Mucosa of descending colon (tissue), 3 donors: ENCODE results near the gene IMMP2L. TPM values are rescaled to one million over a fixed set of nuclear protein-coding genes. Genes with fewer than 3 reads are reported as not detected.

Source experiments
- ATAC-seq: fragments of 200-7000 bp; cut with Tn5 transposase; one replicate; pipeline ENCODE4 v1.9.1; 2020; ENCODE audit warnings: mild to moderate bottlenecking, moderate library complexity
- DNase-seq, 3 donors: peaks; one replicate each; pipeline ENCODE4 v3.0.0-alpha.2; 2020
- H3K36me3 ChIP-seq: fragments of 200-600 bp; one replicate; pipeline ENCODE4 v1.8.0; 2021; ENCODE audit warnings: low read depth, mild to moderate bottlenecking
- H3K4me1 ChIP-seq: fragments of 200-600 bp; one replicate; pipeline ENCODE4 v1.8.0; 2021; ENCODE audit warnings: low read depth, mild to moderate bottlenecking
- H3K4me3 ChIP-seq: fragments of 200-600 bp; one replicate; pipeline ENCODE4 v1.8.0; 2021; ENCODE audit warnings: mild to moderate bottlenecking
- H3K9me3 ChIP-seq: fragments of 200-600 bp; one replicate; pipeline ENCODE4 v1.8.0; 2021; ENCODE audit warnings: mild to moderate bottlenecking
- CTCF ChIP-seq: fragments of 200-600 bp; IDR thresholded peaks from one replicate; pipeline ENCODE4 v1.8.0; 2022; ENCODE audit warnings: antibody characterized with exemption, mild to moderate bottlenecking
- intact Hi-C, 2 donors: fragments of 100-400 bp; cut with DNase I in 1 of 2; cut with micrococcal nuclease in 1 of 2; formaldehyde crosslinking; loops; one replicate each; pipeline versions ENCODE4 v1.11.0 to v1.11.1; 2022; cut with DNase I, micrococcal nuclease
- total RNA-seq, 3 donors: library from RNA; stranded (reverse); fragmentation: NEBNext Ultra II Directional in 2 of 3; extraction: Animal tissue kit (Norgen Biotek cat#: 25700) in 2 of 3; gene quantifications; one replicate each; pipeline versions ENCODE4 v1.2.1 to v1.2.4, GENCODE V29; 2021 to 2023
- donor health status: DM: no; HTN: no; CAD: no; lungs with moderate emphysema.
- donor health status: DM: no; HTN: no; CAD: no.
- donor health status: DM: no; HTN: yes; CAD: no.

IMMP2L gene
- total RNA-seq, 3 donors from 2014 or later, result 12.1 to 20.7 (median 17.7) TPM

- DNase-seq (no peak), ATAC-seq (no peak)
- Histone ChIP-seq H3K9me3 (no peaks in the 10 kb centered on the region), H3K4me3 (no peak overlapping the region), H3K36me3 (no peaks in the 10 kb centered on the region), H3K4me1 (no peaks in the 10 kb centered on the region)
- TF ChIP-seq CTCF, result no peak
- intact Hi-C loops, result loop anchor here (5.0 to 10.0 kb wide), 2 partner anchors 391 to 394 kb away; partner anchors contain the start of gene LRRN3 (in 2 of the 2)
Measured at GRCh38 chr7:111485701-111486380, 76.5 kb downstream of the IMMP2L start.

- DNase-seq, result no peak
- ATAC-seq, result no peak
- H3K4me3 ChIP-seq, result no peak overlapping the region
- TF ChIP-seq CTCF, result no peak
- no peaks in the 10 kb centered on the region for H3K36me3 ChIP-seq
- no peaks in the 10 kb centered on the region for H3K9me3 ChIP-seq
- H3K4me1 ChIP-seq, result no peaks in the 10 kb centered on the region
- intact Hi-C loops, result loop anchor here in 1 of 2 donors (10.0 kb wide), 1 partner anchor 388 kb away; the partner anchor contains the start of gene LRRN3
Measured at GRCh38 chr7:111483078-111483477, 79.2 kb downstream of the IMMP2L start.

GRCh38 chr7:111477462-111478225 lies 84.6 kb downstream of the IMMP2L start:
- no peaks in the 10 kb centered on the region for H3K36me3 ChIP-seq
- TF ChIP-seq CTCF, result no peak
- H3K4me1 ChIP-seq, result no peaks in the 10 kb centered on the region
- H3K9me3 ChIP-seq, result no peaks in the 10 kb centered on the region
- no peak overlapping the region for H3K4me3 ChIP-seq
- intact Hi-C loops, result no loop called here
- DNase-seq (no peak), ATAC-seq (no peak)

- intact Hi-C loops, result no loop called here
- H3K9me3 ChIP-seq, result no peaks in the 10 kb centered on the region
- no peak overlapping the region for H3K4me3 ChIP-seq
- DNase-seq (no peak), ATAC-seq (no peak)
- H3K36me3 ChIP-seq, result no peaks in the 10 kb centered on the region
- TF ChIP-seq CTCF, result no peak
- no peaks in the 10 kb centered on the region for H3K4me1 ChIP-seq
Measured at GRCh38 chr7:111476586-111477293, 85.6 kb downstream of the IMMP2L start.

GRCh38 chr7:111475959-111476358 lies 86.3 kb downstream of the IMMP2L start:
- no peak overlapping the region for H3K4me3 ChIP-seq
- no peak for DNase-seq
- ATAC-seq, result no peak
- intact Hi-C loops, result no loop called here
- no peaks in the 10 kb centered on the region for H3K9me3 ChIP-seq
- H3K36me3 ChIP-seq, result no peaks in the 10 kb centered on the region
- no peaks in the 10 kb centered on the region for H3K4me1 ChIP-seq
- TF ChIP-seq CTCF, result no peak
